DMS 273 (cell line): ENCODE data around the gene RALY.

Experiments
- DNase-seq: peaks from one replicate; lab custom pipeline; 2025; ENCODE audit not compliant: unreplicated experiment; lab: John Stamatoyannopoulos, UW

Gene RALY

DNA sequence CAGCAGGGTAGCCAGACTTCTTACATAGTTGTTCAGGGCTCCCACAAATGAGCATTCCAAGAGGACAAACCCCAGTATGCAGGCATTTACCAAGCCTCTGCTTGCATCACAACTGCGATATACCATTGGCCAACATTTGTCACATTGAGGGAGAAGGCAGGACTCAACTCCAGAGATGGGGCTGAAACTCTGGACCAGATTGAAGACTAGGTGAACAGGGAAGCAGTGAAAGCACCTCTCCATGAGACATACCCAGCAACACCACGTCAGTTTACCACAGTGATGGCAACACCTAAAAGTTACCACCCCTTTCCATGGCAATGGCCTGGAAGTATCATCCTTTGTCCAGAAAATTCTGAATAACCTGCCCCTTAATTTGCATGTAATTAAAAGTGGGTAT is 7.9 kb upstream of the RALY start:
- no peak for DNase-seq

- DNase-seq, result no peak
Measured at GRCh38 chr20:33986560-33987216, 7.0 kb upstream of the RALY start.

GRCh38 chr20:33990075-33990474 is 3.6 kb upstream of the RALY start:
- DNase-seq, result no peak

DNA sequence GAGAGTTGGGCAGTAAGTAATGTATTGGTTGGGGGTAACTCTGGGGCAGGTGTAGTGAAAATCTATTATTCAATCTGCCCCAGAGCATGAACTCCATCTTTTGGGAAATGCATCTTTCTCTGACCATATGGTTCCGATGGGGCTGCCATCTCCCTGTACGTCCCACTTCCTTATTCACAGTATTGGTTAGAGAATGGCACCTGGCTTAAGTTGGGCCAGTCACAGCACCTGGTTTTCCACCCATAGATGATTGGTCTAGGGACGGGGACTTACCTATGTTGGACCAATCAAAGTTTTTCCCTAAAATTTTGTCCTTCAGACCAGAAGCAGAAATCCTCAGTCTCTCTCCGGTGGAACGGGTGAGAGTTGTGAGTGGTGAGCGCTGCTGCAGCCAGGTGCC is 2.2 kb upstream of the RALY start:
- DNase-seq, result no peak

GRCh38 chr20:33992145-33992922 is 1.4 kb upstream of the RALY start:
- no peak for DNase-seq

DNA sequence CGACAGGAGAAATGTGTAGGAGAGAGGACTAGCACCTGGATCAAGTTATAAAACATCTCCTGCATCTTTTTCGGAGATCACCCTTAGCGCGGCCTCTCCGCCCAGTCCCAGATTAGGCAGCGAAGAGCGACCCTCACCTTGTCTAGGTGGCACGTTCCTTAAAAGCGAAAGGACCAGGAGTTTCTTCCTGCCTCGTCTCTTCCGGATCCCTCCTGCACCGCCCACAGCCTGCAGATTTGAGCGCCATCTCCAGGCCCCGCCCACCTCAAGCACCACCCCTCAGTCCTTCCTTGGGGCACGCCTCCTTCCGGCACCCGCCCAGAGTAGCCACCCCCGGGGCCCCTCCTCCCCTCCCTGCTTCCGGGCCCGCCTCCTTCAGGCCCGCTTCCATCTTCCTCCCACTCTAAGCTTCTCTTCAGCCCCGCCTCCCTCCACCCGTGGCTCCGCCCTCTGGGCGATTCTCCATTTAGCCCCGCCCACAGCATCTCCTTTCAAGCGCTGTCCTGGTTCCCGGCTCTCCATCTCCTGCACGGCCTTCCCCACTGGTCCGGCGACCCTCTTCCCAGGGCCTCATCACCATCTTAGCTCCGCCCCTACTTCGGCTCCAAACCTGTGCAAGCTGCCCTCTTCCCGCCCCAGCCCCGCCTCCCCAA is 662 bp upstream of the RALY start:
- peak; percentile 100 for DNase-seq

DNA sequence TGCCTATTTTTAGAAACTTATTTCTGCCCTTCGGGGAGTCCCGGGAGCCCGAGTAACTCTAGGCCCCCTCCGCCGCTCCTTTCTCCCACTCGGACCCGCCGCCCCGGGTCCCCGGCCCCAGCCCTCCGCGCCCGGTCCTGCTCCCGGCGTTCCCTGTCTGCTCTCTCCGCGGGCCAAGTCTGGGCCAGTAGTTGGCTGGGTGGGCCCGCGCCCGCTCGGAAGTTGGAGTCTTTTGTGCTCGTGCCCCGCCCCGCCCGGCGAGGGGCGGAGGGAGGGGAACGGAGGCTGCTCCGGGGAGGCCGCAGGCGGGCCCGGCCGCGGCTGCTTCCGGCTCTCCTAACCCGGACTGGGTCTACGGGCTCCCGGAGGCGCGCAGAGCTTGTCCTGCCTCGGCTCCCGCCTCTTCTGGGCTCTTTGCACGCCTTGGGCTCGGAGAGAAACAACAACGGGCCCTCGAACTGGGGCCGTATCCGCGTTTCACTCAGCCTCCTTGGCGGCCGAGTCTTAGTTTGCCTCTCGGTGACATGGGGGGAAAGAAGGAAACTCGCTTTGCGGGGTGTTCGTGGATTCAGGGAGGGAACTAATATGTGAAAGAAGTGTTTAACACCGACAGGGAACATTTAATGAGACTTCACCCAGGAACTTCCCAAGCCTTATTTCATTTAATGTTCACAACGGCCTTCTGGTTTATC is 657 bp downstream of the RALY start:
- DNase-seq, result peak; percentile 93

- peak; percentile 35 for DNase-seq
Measured at GRCh38 chr20:33995053-33995831, 1.5 kb downstream of the RALY start.

DNA sequence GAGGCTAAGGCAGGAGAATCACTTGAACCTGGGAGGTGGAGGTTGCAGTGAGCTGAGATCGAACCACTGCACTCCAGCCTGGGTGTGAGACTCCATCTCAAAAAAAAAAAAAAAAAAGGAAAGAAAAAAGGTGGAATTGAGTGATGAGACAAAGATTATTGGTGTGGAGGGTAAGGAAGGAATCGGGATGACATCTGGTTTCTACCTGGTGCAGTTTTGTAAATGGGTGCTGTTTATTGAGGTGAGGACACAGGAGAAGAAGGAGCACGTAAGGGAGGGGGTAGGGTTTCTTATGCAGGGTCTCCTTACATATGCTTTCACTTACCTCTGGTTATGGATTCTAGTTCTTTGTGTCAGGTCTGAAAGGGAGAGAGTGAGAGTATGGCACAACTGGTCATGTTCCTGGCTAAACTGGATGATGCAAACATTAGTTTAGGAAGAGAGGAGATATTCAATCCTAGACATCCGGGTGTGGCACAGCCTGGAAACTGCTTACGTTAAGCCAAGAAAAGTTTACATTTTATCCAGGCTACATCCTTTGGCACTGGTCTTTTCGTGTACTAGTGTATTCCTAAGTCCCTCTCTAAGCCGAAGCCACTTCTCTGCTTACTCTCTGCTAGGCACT is 5.4 kb downstream of the RALY start:
- no peak for DNase-seq

DNA sequence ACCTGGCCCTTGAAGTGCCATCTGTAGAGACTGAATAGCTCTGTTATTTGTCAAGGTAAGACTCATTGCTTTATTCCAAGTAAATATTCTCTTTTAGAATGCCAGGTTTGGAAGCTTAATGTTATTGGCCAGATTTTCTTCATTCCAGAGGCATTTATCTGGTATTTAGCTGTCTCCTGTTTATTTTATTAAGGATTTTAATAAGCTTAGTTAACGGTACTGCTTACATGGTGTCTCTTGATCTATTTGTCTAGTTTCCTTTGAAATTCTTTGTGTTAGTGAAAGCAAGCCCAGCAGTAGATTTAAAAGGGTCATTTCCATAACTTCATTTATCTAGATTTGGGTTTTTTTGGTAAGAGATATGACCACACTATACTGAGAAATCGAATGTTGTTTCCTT is 7.7 kb downstream of the RALY start:
- DNase-seq, result no peak

DNA sequence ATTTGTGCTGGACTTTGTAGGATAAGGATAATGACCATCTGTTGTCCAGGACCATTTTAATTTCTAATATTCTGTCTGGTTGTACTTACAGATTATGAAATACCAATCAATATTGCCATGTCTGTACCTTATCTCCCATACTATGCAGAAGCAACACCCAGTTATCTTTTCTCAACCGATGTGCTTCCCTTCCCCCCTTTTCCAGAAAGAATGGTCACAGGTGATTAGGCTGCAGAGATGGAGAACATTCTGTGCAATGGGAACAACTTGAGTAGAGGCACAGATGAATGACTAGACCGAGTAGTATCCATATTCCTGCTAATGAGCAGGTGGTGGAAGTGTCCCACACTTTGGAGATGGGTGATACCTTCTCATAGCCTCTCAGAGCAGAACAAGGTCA is 10.5 kb downstream of the RALY start:
- no peak for DNase-seq

GRCh38 chr20:34004790-34005457 is 11.2 kb downstream of the RALY start:
- DNase-seq, result no peak

GRCh38 chr20:34006619-34007018 is 12.9 kb downstream of the RALY start:
- no peak for DNase-seq

DNA sequence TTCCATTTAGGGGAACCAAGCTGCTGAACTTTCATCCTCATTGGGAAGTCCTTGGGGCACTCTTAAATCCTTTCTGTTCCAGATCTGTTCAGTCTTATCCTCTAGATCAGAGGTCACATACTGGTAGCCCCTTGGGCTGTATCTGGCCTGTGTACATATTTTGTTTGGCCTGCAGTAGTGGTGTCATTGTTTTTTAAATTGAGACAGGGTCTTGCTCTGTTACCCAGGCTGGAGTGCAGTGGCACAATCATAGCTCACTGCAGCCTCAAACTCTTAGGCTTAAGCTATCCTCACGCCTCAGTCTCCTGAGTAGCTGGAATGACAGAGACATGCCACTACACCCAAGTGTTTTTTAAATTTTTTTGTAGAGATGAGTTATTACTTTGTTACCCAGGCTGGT is 14.8 kb downstream of the RALY start:
- no peak for DNase-seq

GRCh38 chr20:34010405-34010931 is 16.8 kb downstream of the RALY start:
- no peak for DNase-seq

DNA sequence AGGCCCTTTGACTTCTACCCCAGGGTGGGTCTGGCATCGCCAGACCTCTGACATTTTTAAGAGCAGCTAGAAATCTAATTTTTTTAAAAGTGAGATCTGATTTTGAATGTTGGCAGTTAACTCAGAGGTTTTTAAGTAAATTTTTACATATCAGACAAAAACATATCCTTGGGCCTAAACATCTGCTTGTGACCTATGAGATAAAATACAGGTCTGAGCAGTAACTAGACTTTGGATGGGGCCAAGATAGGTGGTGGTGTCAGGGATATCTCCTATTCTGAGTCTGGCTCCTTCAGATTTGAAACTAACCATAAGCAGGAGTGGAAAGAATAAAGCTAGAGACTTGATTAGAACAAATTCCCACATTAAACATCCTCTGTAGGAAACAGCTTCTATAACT is 17.6 kb downstream of the RALY start:
- DNase-seq, result no peak

GRCh38 chr20:34012330-34012729 is 18.6 kb downstream of the RALY start:
- no peak for DNase-seq

DNA sequence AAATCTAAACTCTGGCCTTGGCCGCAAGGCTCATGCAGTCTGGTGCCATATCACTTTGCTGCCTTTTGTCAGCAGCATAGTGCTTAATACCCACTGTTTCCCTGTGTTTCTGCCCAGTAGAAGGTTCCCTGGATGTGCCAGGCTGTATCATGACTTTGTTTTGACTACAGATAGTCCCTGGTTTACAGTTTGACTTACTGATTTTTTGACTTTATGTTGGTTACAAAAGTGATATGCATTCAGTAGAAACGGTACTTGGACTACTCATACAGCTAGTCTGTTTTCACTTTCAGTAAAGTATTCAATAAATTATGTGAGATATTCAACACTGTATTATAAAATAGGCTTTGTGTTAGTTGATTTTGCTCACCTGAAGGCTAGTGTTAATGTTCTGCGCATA is 19.0 kb downstream of the RALY start:
- no peak for DNase-seq

DNA sequence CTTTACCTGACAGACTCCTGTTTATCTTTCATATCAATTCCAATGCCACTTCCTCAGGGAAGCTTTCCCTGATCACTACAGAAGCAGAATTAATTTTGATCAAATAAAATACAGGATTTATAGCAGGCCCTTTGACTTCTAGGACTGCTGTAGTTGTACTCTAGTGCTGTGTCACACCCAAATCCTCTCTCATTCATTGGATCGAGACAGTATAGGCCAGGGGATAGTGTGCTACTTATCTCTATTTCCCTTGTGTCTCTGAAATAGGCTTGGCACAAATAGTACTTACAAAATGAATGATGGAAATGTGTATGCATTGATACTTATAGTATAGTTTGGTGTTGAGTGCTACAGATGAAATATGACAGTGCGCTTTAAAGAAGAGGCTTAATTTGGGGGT is 19.8 kb downstream of the RALY start:
- no peak for DNase-seq

DNA sequence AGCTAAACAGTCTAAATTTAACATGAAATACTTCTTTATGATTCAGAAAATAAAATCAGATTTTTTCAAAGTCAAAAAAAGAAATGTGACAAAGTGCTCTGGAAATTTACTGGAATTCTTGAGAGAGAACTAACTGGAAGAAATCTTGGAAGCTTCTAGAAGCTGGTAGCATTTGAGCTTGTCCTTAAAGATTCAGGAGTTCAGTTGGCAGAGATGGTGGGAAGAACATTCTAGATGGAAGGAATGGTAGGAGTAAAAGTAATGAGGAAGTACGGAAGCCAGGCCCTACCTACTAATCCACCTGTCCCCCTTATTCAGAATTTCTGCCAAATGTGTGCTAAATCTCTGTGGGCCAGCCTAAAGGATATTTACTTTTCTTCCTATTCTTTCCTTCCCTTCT is 21.2 kb downstream of the RALY start:
- DNase-seq, result no peak
